ENCODE measurements around the gene IER2. TPM values are rescaled to one million over a fixed set of nuclear protein-coding genes. Genes with fewer than 3 reads are reported as not detected.
"Not testable (repeated sequence)": the region's sequence is repeated elsewhere in the genome, so short reads cannot be mapped to it uniquely, and the experiment has no call there.

IER2 gene
- total and polyA plus RNA-seq, 9 of the 15 experiments (the other 6 are each of a cell fraction or from before 2014, with no cell fraction given): 4.5 to 205 (median 23.7) TPM

- H3K36me3 ChIP-seq (ENCODE audit: control insufficient read depth, insufficient read depth, low read length); H3K27ac ChIP-seq (ENCODE audit: extremely low read depth, low read depth, low read length); intact Hi-C loops (cut with micrococcal nuclease); H3K4me2 ChIP-seq (ENCODE audit: insufficient read depth, low read length); H4K20me1 ChIP-seq (replicated peaks; ENCODE audit: control insufficient read depth, insufficient read depth, low read length); FAIRE-seq; H2AFZ ChIP-seq (ENCODE audit: low read depth, low read length); DNase-seq (ENCODE audit: extremely low read depth in 1 of 4, low spot score in 3 of 4); H3K9ac ChIP-seq (ENCODE audit: insufficient read depth in 1 of 2, low read depth in 2 of 2, low read length in 2 of 2); in situ Hi-C loops (cut with MboI); ATAC-seq; H3K9me1 ChIP-seq (ENCODE audit: control insufficient read depth, insufficient read depth, low read length); CTCF ChIA-PET (ENCODE audit: low intra/inter-chr PET ratio); H3K27me3 ChIP-seq (ENCODE audit: control insufficient read depth in 2 of 2, insufficient read depth in 2 of 2, low read length in 2 of 2); H3K9me3 ChIP-seq (replicated peaks; ENCODE audit: control insufficient read depth, insufficient read depth, low read depth, low read length); H3K79me2 ChIP-seq (ENCODE audit: control insufficient read depth, insufficient read depth, low read length); H3K4me3 ChIP-seq: not testable (repeated sequence)
- WGBS (ENCODE audit: insufficient coverage, low coverage, missing lambda C conversion rate): 73% methylated on average over 21 of the region's 22 CpGs
- POLR2A ChIA-PET: interaction anchor here (0.6 kb wide), 1 partner anchor 31 kb away, joined by 3 read pairs; no protein-coding TSS in a partner anchor
- TF ChIP-seq ZBTB33 (CRISPR knock-in tag; IDR thresholded peaks at IDR 0.05): peak; percentile 32; the same call in 1 of the 2 replicates
- 0 out of 2 replicates have a peak, but pooled peaks have one; percentile 0 for TF ChIP-seq SUPT5H (IDR thresholded peaks at IDR 0.05)
- peak; percentile 27; the same call in 1 of the 2 replicates for TF ChIP-seq RBFOX2 (IDR thresholded peaks at IDR 0.05; ENCODE audit: low read depth, low read length)
- peak; percentile 38 for TF ChIP-seq NFYB (IDR thresholded peaks at IDR 0.05; ENCODE audit: extremely low read depth, insufficient read length)
- peak; percentile 77 for TF ChIP-seq ASH1L (IDR thresholded peaks at IDR 0.05; ENCODE audit: borderline replicate concordance, low read depth, partially characterized antibody)
- peak; percentile 38 for TF ChIP-seq FOS (IDR thresholded peaks at IDR 0.05; ENCODE audit: extremely low read depth, insufficient read length)
- peaks cover 2 to 12% of the 10 kb centered on the region in 2 experiments; a peak in 3 of 5 replicates for H3K4me1 ChIP-seq (replicated peaks in 1 of 2; ENCODE audit: control insufficient read depth in 2 of 2, insufficient read depth in 2 of 2, low read length in 2 of 2)
- TSS peak; percentile 100 for BruUV-seq (replicated peaks)
Measured at GRCh38 chr19:13185763-13186657, 35.8 kb downstream of the IER2 start.

GRCh38 chr19:13186688-13187087 lies 36.5 kb downstream of the IER2 start:
- in situ Hi-C loops (cut with MboI): not testable (repeated sequence)

More at GRCh38 chr19:13186688-13187087, 36.5 kb downstream of the IER2 start:
- H3K4me3 ChIP-seq; BruUV-seq (replicated peaks); FAIRE-seq; H3K9ac ChIP-seq (ENCODE audit: insufficient read depth in 1 of 2, low read depth in 2 of 2, low read length in 2 of 2); H3K27me3 ChIP-seq (ENCODE audit: control insufficient read depth in 2 of 2, insufficient read depth in 2 of 2, low read length in 2 of 2); H3K4me1 ChIP-seq (replicated peaks in 1 of 2; ENCODE audit: control insufficient read depth in 2 of 2, insufficient read depth in 2 of 2, low read length in 2 of 2); H3K9me3 ChIP-seq (replicated peaks; ENCODE audit: control insufficient read depth, insufficient read depth, low read depth, low read length); ATAC-seq; H4K20me1 ChIP-seq (replicated peaks; ENCODE audit: control insufficient read depth, insufficient read depth, low read length); H2AFZ ChIP-seq (ENCODE audit: low read depth, low read length); H3K9me1 ChIP-seq (ENCODE audit: control insufficient read depth, insufficient read depth, low read length); CTCF ChIA-PET (ENCODE audit: low intra/inter-chr PET ratio); intact Hi-C loops (cut with micrococcal nuclease); H3K4me2 ChIP-seq (ENCODE audit: insufficient read depth, low read length); DNase-seq (ENCODE audit: extremely low read depth in 1 of 4, low spot score in 3 of 4); H3K36me3 ChIP-seq (ENCODE audit: control insufficient read depth, insufficient read depth, low read length); H3K27ac ChIP-seq (ENCODE audit: extremely low read depth, low read depth, low read length); H3K79me2 ChIP-seq (ENCODE audit: control insufficient read depth, insufficient read depth, low read length): not testable (repeated sequence)
- 87% methylated on average over 8 of the region's 38 CpGs for WGBS (ENCODE audit: insufficient coverage, low coverage, missing lambda C conversion rate)
- POLR2A ChIA-PET: interaction anchor here (1.2 kb wide), 1 partner anchor 82 kb away, joined by 4 read pairs; no protein-coding TSS in a partner anchor
